Measurements from ENCODE around the gene RNF133.

RNF133 gene

GRCh38 chr7:122727354-122727753, 28.4 kb upstream of the RNF133 start:
- TF ChIP-seq CTCF (IDR thresholded peaks at IDR 0.05; ENCODE audit: low read depth, low read length): no peak
- H3K4me3 ChIP-seq (ENCODE audit: low read depth, low read length): no peak overlapping the region
- in situ Hi-C loops (cut with HindIII; ENCODE audit: low sequenced_read_pairs): no loop called here
- no peak for DNase-seq (ENCODE audit: low read depth, low spot score)

- in situ Hi-C loops (cut with HindIII; ENCODE audit: low sequenced_read_pairs): no loop called here
- no peak overlapping the region for H3K4me3 ChIP-seq (ENCODE audit: low read depth, low read length)
- no peak for TF ChIP-seq CTCF (IDR thresholded peaks at IDR 0.05; ENCODE audit: low read depth, low read length)
- no peak for DNase-seq (ENCODE audit: low read depth, low spot score)
These were observed 28.0 kb upstream of the RNF133 start for GRCh38 chr7:122726881-122727280.

- no peak overlapping the region for H3K4me3 ChIP-seq (ENCODE audit: low read depth, low read length)
- in situ Hi-C loops (cut with HindIII; ENCODE audit: low sequenced_read_pairs): no loop called here
- no peak for DNase-seq (ENCODE audit: low read depth, low spot score)
- TF ChIP-seq CTCF (IDR thresholded peaks at IDR 0.05; ENCODE audit: low read depth, low read length): no peak
These were observed 25.4 kb upstream of the RNF133 start for GRCh38 chr7:122724366-122724765.

- in situ Hi-C loops (cut with HindIII; ENCODE audit: low sequenced_read_pairs): no loop called here
- no peak overlapping the region for H3K4me3 ChIP-seq (ENCODE audit: low read depth, low read length)
- DNase-seq (ENCODE audit: low read depth, low spot score): no peak
- TF ChIP-seq CTCF (IDR thresholded peaks at IDR 0.05; ENCODE audit: low read depth, low read length): no peak
These were observed 20.2 kb upstream of the RNF133 start for GRCh38 chr7:122719010-122719578.

GRCh38 chr7:122717356-122718089, 18.6 kb upstream of the RNF133 start:
- in situ Hi-C loops (cut with HindIII; ENCODE audit: low sequenced_read_pairs): no loop called here
- no peak for TF ChIP-seq CTCF (IDR thresholded peaks at IDR 0.05; ENCODE audit: low read depth, low read length)
- DNase-seq (ENCODE audit: low read depth, low spot score): no peak
- no peak overlapping the region for H3K4me3 ChIP-seq (ENCODE audit: low read depth, low read length)

GRCh38 chr7:122715183-122715582, 16.3 kb upstream of the RNF133 start:
- no peak for DNase-seq (ENCODE audit: low read depth, low spot score)
- H3K4me3 ChIP-seq (ENCODE audit: low read depth, low read length): no peak overlapping the region
- in situ Hi-C loops (cut with HindIII; ENCODE audit: low sequenced_read_pairs): no loop called here
- no peak for TF ChIP-seq CTCF (IDR thresholded peaks at IDR 0.05; ENCODE audit: low read depth, low read length)

Measured in astrocyte of the spinal cord (primary cell).